NCI-H446 (cell line): ENCODE data around the gene SAMD9L.

Experiments
- DNase-seq, 2 experiments: peaks; one replicate each; lab custom pipeline; 2025; lab: John Stamatoyannopoulos, UW

SAMD9L gene

GRCh38 chr7:93148144-93148543 is at the start of gene SAMD9L:
SAMD9L (minus strand) TSS chr7:93148385; CDS start chr7:93135971, 12,414 bp downstream.
- DNase-seq = no peak

- no peak for DNase-seq
Measured at GRCh38 chr7:93196336-93196735, 48.2 kb upstream of the SAMD9L start.

GRCh38 chr7:93194386-93194785 is 46.2 kb upstream of the SAMD9L start:
- no peak for DNase-seq

- DNase-seq = no peak
Measured at GRCh38 chr7:93188870-93189634, 40.9 kb upstream of the SAMD9L start.

- DNase-seq = no peak
Measured at GRCh38 chr7:93185303-93186027, 37.3 kb upstream of the SAMD9L start.

- DNase-seq = no peak
Measured at GRCh38 chr7:93179173-93179572, 31.0 kb upstream of the SAMD9L start.

GRCh38 chr7:93178213-93178612 is 30.0 kb upstream of the SAMD9L start:
- peak in 1 of 2 experiments; percentile 26 for DNase-seq

- no peak for DNase-seq
Measured at GRCh38 chr7:93176992-93177580, 28.9 kb upstream of the SAMD9L start.

GRCh38 chr7:93175219-93175618 is 27.0 kb upstream of the SAMD9L start:
- DNase-seq = no peak

GRCh38 chr7:93172683-93173082 is 24.5 kb upstream of the SAMD9L start:
- DNase-seq = no peak

- DNase-seq = no peak
Measured at GRCh38 chr7:93171606-93172226, 23.5 kb upstream of the SAMD9L start.

GRCh38 chr7:93165447-93165846 is 17.3 kb upstream of the SAMD9L start:
- no peak for DNase-seq

GRCh38 chr7:93164766-93165165 is 16.6 kb upstream of the SAMD9L start:
- no peak for DNase-seq

- no peak for DNase-seq
Measured at GRCh38 chr7:93161181-93161762, 13.1 kb upstream of the SAMD9L start.

GRCh38 chr7:93160410-93160809 is 12.2 kb upstream of the SAMD9L start:
- DNase-seq = no peak

GRCh38 chr7:93159490-93159889 is 11.3 kb upstream of the SAMD9L start:
- no peak for DNase-seq

GRCh38 chr7:93156884-93157283 is 8.7 kb upstream of the SAMD9L start:
- DNase-seq = no peak

- DNase-seq = no peak
Measured at GRCh38 chr7:93150200-93150835, 2.1 kb upstream of the SAMD9L start.

GRCh38 chr7:93148727-93149126 is 542 bp upstream of the SAMD9L start:
- no peak for DNase-seq

- DNase-seq = no peak
Measured at GRCh38 chr7:93147363-93147762, 822 bp downstream of the SAMD9L start.

GRCh38 chr7:93146472-93147141 is 1.6 kb downstream of the SAMD9L start:
- DNase-seq = no peak
